GM12874 (cell line): ENCODE results near the gene SEC14L6.

ENCODE experiments used
- CTCF ChIP-seq: IDR thresholded peaks from 2 replicates; pipeline ENCODE4 v1.5.1; 2011; ENCODE audit warnings: low read depth, mild to moderate bottlenecking, control low read depth, low read length, moderate library complexity; ENCODE audit not compliant: insufficient read depth

SEC14L6 gene

GRCh38 chr22:30486118-30486517 is 60.4 kb downstream of the SEC14L6 start:
- no peak for TF ChIP-seq CTCF

- TF ChIP-seq CTCF, result peak; percentile 95
Measured at GRCh38 chr22:30485362-30485988, 61.1 kb downstream of the SEC14L6 start.

- TF ChIP-seq CTCF, result no peak
Measured at GRCh38 chr22:30483169-30483568, 63.4 kb downstream of the SEC14L6 start.

GRCh38 chr22:30481711-30482110 is 64.8 kb downstream of the SEC14L6 start:
- no peak for TF ChIP-seq CTCF

- TF ChIP-seq CTCF, result no peak
Measured at GRCh38 chr22:30479981-30480380, 66.6 kb downstream of the SEC14L6 start.

- no peak for TF ChIP-seq CTCF
Measured at GRCh38 chr22:30474683-30475424, 71.7 kb downstream of the SEC14L6 start.

- no peak for TF ChIP-seq CTCF
Measured at GRCh38 chr22:30474121-30474520, 72.4 kb downstream of the SEC14L6 start.
